GM10248 (cell line): ENCODE data around the gene ANK2.

Source experiments
- CTCF ChIA-PET: fragments of 300-600 bp; sonication (Branson Sonifier 250); formaldehyde crosslinking; extraction: SDS; loops from one replicate; lab custom pipeline; 2021; ENCODE audit warnings: antibody characterized with exemption; lab: Yijun Ruan, JAX
- POLR2A ChIA-PET: fragments of 350-650 bp; sonication (Branson Sonifier 250); formaldehyde crosslinking; extraction: SDS; loops from one replicate; lab custom pipeline; 2020; ENCODE audit warnings: antibody characterized with exemption; lab: Yijun Ruan, JAX
- DNase-seq: peaks from one replicate; pipeline ENCODE4 v3.0.0; 2012; ENCODE audit errors: extremely low spot score
- TF ChIP-seq, protein P1 (sequence below): IDR thresholded peaks from 2 replicates; pipeline ENCODE4 v1.5.1; 2012; ENCODE audit warnings: mild to moderate bottlenecking, low read depth; ENCODE audit errors: extremely low read depth, missing control alignments, control extremely low read depth

Gene ANK2

DNA sequence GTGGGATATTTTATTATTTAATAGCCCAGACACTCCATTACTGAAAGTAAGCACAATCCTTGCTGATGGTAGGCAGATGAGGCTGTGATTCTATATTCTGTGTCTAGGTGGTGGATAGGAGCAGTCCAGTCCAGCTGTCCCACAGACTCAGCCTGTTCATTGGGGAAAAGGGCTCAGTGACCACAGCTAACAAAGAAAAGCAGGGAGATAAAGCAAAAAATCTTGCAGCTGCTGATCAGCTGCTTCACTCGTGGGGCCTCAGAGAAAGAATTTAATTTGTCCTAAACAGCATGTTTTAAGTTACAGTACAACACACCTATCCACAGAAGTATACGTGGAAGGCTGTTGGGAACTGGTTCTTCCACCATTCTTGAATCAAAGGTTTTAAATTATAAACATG lies 40.7 kb upstream of the ANK2 start:
- CTCF ChIA-PET: interaction anchor here (1.0 kb wide), 1 partner anchor 16 kb away, joined by 6 read pairs; no protein-coding TSS in a partner anchor
- POLR2A ChIA-PET: no interaction called here
- TF ChIP-seq, protein P1, sequence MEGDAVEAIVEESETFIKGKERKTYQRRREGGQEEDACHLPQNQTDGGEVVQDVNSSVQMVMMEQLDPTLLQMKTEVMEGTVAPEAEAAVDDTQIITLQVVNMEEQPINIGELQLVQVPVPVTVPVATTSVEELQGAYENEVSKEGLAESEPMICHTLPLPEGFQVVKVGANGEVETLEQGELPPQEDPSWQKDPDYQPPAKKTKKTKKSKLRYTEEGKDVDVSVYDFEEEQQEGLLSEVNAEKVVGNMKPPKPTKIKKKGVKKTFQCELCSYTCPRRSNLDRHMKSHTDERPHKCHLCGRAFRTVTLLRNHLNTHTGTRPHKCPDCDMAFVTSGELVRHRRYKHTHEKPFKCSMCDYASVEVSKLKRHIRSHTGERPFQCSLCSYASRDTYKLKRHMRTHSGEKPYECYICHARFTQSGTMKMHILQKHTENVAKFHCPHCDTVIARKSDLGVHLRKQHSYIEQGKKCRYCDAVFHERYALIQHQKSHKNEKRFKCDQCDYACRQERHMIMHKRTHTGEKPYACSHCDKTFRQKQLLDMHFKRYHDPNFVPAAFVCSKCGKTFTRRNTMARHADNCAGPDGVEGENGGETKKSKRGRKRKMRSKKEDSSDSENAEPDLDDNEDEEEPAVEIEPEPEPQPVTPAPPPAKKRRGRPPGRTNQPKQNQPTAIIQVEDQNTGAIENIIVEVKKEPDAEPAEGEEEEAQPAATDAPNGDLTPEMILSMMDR: no peak
- no peak for DNase-seq

DNA sequence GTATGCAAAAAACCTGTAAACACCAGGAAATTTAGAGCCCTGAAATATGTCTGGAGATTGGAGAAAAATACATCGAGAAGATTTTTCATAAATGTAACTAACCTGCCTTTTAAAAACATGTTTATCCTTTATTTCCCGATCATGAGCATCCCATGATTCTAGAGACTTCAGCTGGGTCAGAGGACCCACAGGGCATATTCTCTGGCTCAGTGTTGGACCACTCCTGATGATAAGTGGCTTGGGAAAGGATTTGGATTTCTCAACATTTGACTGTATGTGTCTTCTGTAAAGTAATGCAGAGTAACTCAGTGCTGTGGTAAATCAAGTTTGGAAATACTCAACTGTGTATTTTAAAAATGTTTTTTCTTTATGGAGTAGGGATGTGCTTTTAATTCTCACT lies 40.0 kb upstream of the ANK2 start:
- TF ChIP-seq, protein P1: no peak
- ChIA-PET POLR2A (no interaction called here), CTCF (no interaction called here)
- no peak for DNase-seq

GRCh38 chr4:113012122-113012725 lies 37.2 kb upstream of the ANK2 start:
- TF ChIP-seq, protein P1: no peak
- ChIA-PET CTCF (interaction anchor here (1.3 to 1.8 kb wide), 3 partner anchors 61 to 247 kb away, joined by 3 to 5 read pairs (median 4); no protein-coding TSS in a partner anchor), POLR2A (no interaction called here)
- no peak for DNase-seq

- ChIA-PET POLR2A (no interaction called here), CTCF (interaction anchor here (1.5 to 1.8 kb wide), 3 partner anchors 28 to 248 kb away, joined by 4 to 5 read pairs (median 4); no protein-coding TSS in a partner anchor)
- TF ChIP-seq, protein P1: no peak
- no peak for DNase-seq
Measured at GRCh38 chr4:113012786-113013185, 36.7 kb upstream of the ANK2 start.

- no peak for DNase-seq
- TF ChIP-seq, protein P1: no peak
- ChIA-PET CTCF (interaction anchor here (0.7 to 1.5 kb wide), 3 partner anchors 9 to 29 kb away, joined by 3 to 4 read pairs (median 3); no protein-coding TSS in a partner anchor), POLR2A (no interaction called here)
Measured at GRCh38 chr4:113013751-113014150, 35.7 kb upstream of the ANK2 start.

DNA sequence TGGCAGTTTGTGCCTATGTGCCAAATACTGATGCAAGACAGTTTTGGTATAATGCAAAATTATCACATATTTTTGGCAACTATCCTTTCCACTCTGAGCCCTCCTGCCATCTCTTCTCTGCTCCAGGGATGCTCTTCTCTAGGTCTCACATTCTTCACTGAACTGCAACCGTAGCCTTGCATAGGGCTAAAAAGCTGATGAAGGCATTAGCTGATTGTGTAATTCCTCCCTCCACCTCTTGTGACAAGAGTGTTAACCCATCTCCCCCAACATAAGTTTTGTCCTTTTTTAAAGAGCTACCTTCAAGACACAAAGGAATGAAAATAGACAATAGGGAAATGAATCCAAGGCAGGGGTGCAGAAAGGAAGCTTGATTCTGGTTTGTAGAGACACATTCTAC lies 33.1 kb upstream of the ANK2 start:
- no peak for DNase-seq
- TF ChIP-seq, protein P1: no peak
- POLR2A ChIA-PET: no interaction called here
- CTCF ChIA-PET: interaction anchor here (0.9 to 1.2 kb wide), 2 partner anchors 27 to 67 kb away, joined by 3 read pairs; no protein-coding TSS in a partner anchor
